Mucosa of stomach (tissue), 1 donor: ENCODE results near the gene TAPBPL.
"Not testable (repeated sequence)": the region's sequence is repeated elsewhere in the genome, so short reads cannot be mapped to it uniquely, and the experiment has no call there.

Experiments
- H3K27me3 ChIP-seq: one replicate; pipeline ENCODE4 v1.7.0; 2013; ENCODE audit warnings: mild to moderate bottlenecking, low read length; ENCODE audit not compliant: control insufficient read depth, insufficient read depth
- H3K36me3 ChIP-seq: one replicate; pipeline ENCODE4 v1.7.0; 2013; ENCODE audit warnings: low read length; ENCODE audit not compliant: control insufficient read depth, insufficient read depth
- H3K4me1 ChIP-seq: one replicate; pipeline ENCODE4 v1.7.0; 2013; ENCODE audit warnings: mild to moderate bottlenecking, low read length; ENCODE audit not compliant: control insufficient read depth, insufficient read depth
- H3K4me3 ChIP-seq: one replicate; pipeline ENCODE4 v1.7.0; 2013; ENCODE audit warnings: low read length
- H3K9ac ChIP-seq: one replicate; pipeline ENCODE4 v1.7.0; 2013; ENCODE audit warnings: mild to moderate bottlenecking, low read length, moderate library complexity
- H3K9me3 ChIP-seq: one replicate; pipeline ENCODE4 v1.7.0; 2013; ENCODE audit warnings: mild to moderate bottlenecking, low read length, moderate library complexity; ENCODE audit not compliant: control insufficient read depth
- donor health status: Pancreatic carcinoma.

The TAPBPL gene

GRCh38 chr12:6426882-6427671, 24.8 kb upstream of the TAPBPL start:
- Histone ChIP-seq H3K9me3 (no peaks in the 10 kb centered on the region), H3K27me3 (no peaks in the 10 kb centered on the region), H3K4me1 (peaks cover 24% of the 10 kb centered on the region), H3K36me3 (no peaks in the 10 kb centered on the region), H3K9ac (no peak overlapping the region), H3K4me3 (no peak overlapping the region)

GRCh38 chr12:6427796-6428195, 24.0 kb upstream of the TAPBPL start:
- H3K36me3 ChIP-seq, H3K27me3 ChIP-seq, H3K9ac ChIP-seq, H3K4me3 ChIP-seq, H3K9me3 ChIP-seq: not testable (repeated sequence)
- peaks cover 24% of the 10 kb centered on the region for H3K4me1 ChIP-seq

GRCh38 chr12:6428326-6428725, 23.5 kb upstream of the TAPBPL start:
- no peak overlapping the region for H3K9ac ChIP-seq
- H3K4me3 ChIP-seq = no peak overlapping the region
- H3K9me3 ChIP-seq = no peaks in the 10 kb centered on the region
- H3K36me3 ChIP-seq = no peaks in the 10 kb centered on the region
- peaks cover 22% of the 10 kb centered on the region for H3K4me1 ChIP-seq
- H3K27me3 ChIP-seq = no peaks in the 10 kb centered on the region

GRCh38 chr12:6430124-6430989, 21.5 kb upstream of the TAPBPL start:
- Histone ChIP-seq H3K4me1 (peaks cover 14% of the 10 kb centered on the region), H3K27me3 (no peaks in the 10 kb centered on the region), H3K36me3 (no peaks in the 10 kb centered on the region), H3K9ac (peak overlapping the region; percentile 50), H3K9me3 (no peaks in the 10 kb centered on the region), H3K4me3 (no peak overlapping the region)

GRCh38 chr12:6432991-6433390, 18.9 kb upstream of the TAPBPL start:
- H3K36me3 ChIP-seq = no peaks in the 10 kb centered on the region
- H3K4me3 ChIP-seq = no peak overlapping the region
- H3K9ac ChIP-seq = no peak overlapping the region
- H3K4me1 ChIP-seq = peaks cover 14% of the 10 kb centered on the region
- H3K9me3 ChIP-seq = no peaks in the 10 kb centered on the region
- H3K27me3 ChIP-seq = no peaks in the 10 kb centered on the region

GRCh38 chr12:6434205-6435140, 17.4 kb upstream of the TAPBPL start:
- Histone ChIP-seq H3K9ac (no peak overlapping the region), H3K9me3 (no peaks in the 10 kb centered on the region), H3K27me3 (no peaks in the 10 kb centered on the region), H3K4me3 (no peak overlapping the region), H3K4me1 (peaks cover 14% of the 10 kb centered on the region), H3K36me3 (no peaks in the 10 kb centered on the region)

- Histone ChIP-seq H3K9ac (no peak overlapping the region), H3K27me3 (no peaks in the 10 kb centered on the region), H3K4me1 (peaks cover 3% of the 10 kb centered on the region), H3K36me3 (no peaks in the 10 kb centered on the region), H3K4me3 (no peak overlapping the region), H3K9me3 (no peaks in the 10 kb centered on the region)
These were observed 15.7 kb upstream of the TAPBPL start for GRCh38 chr12:6435961-6436715.

GRCh38 chr12:6437586-6437985, 14.3 kb upstream of the TAPBPL start:
- Histone ChIP-seq H3K9me3 (no peaks in the 10 kb centered on the region), H3K4me3 (no peak overlapping the region), H3K9ac (no peak overlapping the region), H3K4me1 (no peaks in the 10 kb centered on the region), H3K27me3 (no peaks in the 10 kb centered on the region), H3K36me3 (no peaks in the 10 kb centered on the region)

- no peak overlapping the region for H3K9ac ChIP-seq
- no peaks in the 10 kb centered on the region for H3K9me3 ChIP-seq
- no peaks in the 10 kb centered on the region for H3K4me1 ChIP-seq
- no peak overlapping the region for H3K4me3 ChIP-seq
- H3K27me3 ChIP-seq = no peaks in the 10 kb centered on the region
- H3K36me3 ChIP-seq = no peaks in the 10 kb centered on the region
These were observed 13.5 kb upstream of the TAPBPL start for GRCh38 chr12:6438345-6438744.

GRCh38 chr12:6440391-6440790, 11.5 kb upstream of the TAPBPL start:
- Histone ChIP-seq H3K4me3 (no peak overlapping the region), H3K27me3 (no peaks in the 10 kb centered on the region), H3K9ac (no peak overlapping the region), H3K36me3 (no peaks in the 10 kb centered on the region), H3K4me1 (no peaks in the 10 kb centered on the region), H3K9me3 (no peaks in the 10 kb centered on the region)

- Histone ChIP-seq H3K36me3 (no peaks in the 10 kb centered on the region), H3K9ac (no peak overlapping the region), H3K4me3 (no peak overlapping the region), H3K27me3 (no peaks in the 10 kb centered on the region), H3K4me1 (no peaks in the 10 kb centered on the region), H3K9me3 (no peaks in the 10 kb centered on the region)
These were observed 9.0 kb upstream of the TAPBPL start for GRCh38 chr12:6442836-6443235.
